ENCODE measurements around the gene BPI. TPM values are rescaled to one million over a fixed set of nuclear protein-coding genes. Genes with fewer than 3 reads are reported as not detected.

Gene BPI
- total RNA-seq, 1 donor = under 0.01 TPM

- no peaks in the 10 kb centered on the region for H3K9me3 ChIP-seq (ENCODE audit: low read depth, low read length)
- DNase-seq (ENCODE audit: insufficient read length, low spot score, missing footprints) = no peak
- H3K4me2 ChIP-seq (ENCODE audit: insufficient read depth, low read length) = no peak overlapping the region
- H3K4me3 ChIP-seq (ENCODE audit: insufficient read depth, low read length) = no peak overlapping the region
- no peaks in the 10 kb centered on the region for H4K20me1 ChIP-seq (ENCODE audit: insufficient read depth, low read length)
- H2AFZ ChIP-seq (ENCODE audit: low read length) = no peak overlapping the region
- no peak overlapping the region for H3K27ac ChIP-seq (ENCODE audit: low read depth, low read length)
- H3K4me1 ChIP-seq (ENCODE audit: insufficient read depth, low read length) = no peaks in the 10 kb centered on the region
- H3K27me3 ChIP-seq (ENCODE audit: insufficient read depth, low read length) = peaks cover 4% of the 10 kb centered on the region
- no peaks in the 10 kb centered on the region for H3K79me2 ChIP-seq (ENCODE audit: insufficient read depth, low read length)
- no peaks in the 10 kb centered on the region for H3K36me3 ChIP-seq (ENCODE audit: insufficient read depth, low read length)
- TF ChIP-seq CTCF (IDR thresholded peaks at IDR 0.05; ENCODE audit: extremely low read depth, low read depth, low read length) = no peak
These were observed 13.5 kb downstream of the BPI start for GRCh38 chr20:38317422-38317821.

- no peaks in the 10 kb centered on the region for H3K36me3 ChIP-seq (ENCODE audit: insufficient read depth, low read length)
- no peaks in the 10 kb centered on the region for H3K9me3 ChIP-seq (ENCODE audit: low read depth, low read length)
- TF ChIP-seq CTCF (IDR thresholded peaks at IDR 0.05; ENCODE audit: extremely low read depth, low read depth, low read length) = no peak
- DNase-seq (ENCODE audit: insufficient read length, low spot score, missing footprints) = peak; percentile 10
- H3K79me2 ChIP-seq (ENCODE audit: insufficient read depth, low read length) = no peaks in the 10 kb centered on the region
- H3K4me3 ChIP-seq (ENCODE audit: insufficient read depth, low read length) = no peak overlapping the region
- H3K4me2 ChIP-seq (ENCODE audit: insufficient read depth, low read length) = no peak overlapping the region
- H3K4me1 ChIP-seq (ENCODE audit: insufficient read depth, low read length) = no peaks in the 10 kb centered on the region
- peaks cover 4% of the 10 kb centered on the region for H3K27me3 ChIP-seq (ENCODE audit: insufficient read depth, low read length)
- no peak overlapping the region for H3K27ac ChIP-seq (ENCODE audit: low read depth, low read length)
- H2AFZ ChIP-seq (ENCODE audit: low read length) = no peak overlapping the region
- no peaks in the 10 kb centered on the region for H4K20me1 ChIP-seq (ENCODE audit: insufficient read depth, low read length)
These were observed 16.3 kb downstream of the BPI start for GRCh38 chr20:38320221-38320620.

- TF ChIP-seq CTCF (IDR thresholded peaks at IDR 0.05; ENCODE audit: extremely low read depth, low read depth, low read length) = peak; percentile 82
- DNase-seq (ENCODE audit: insufficient read length, low spot score, missing footprints) = peak; percentile 88
- Histone ChIP-seq H3K27ac (ENCODE audit: low read depth, low read length) (no peak overlapping the region), H3K27me3 (ENCODE audit: insufficient read depth, low read length) (peaks cover 4% of the 10 kb centered on the region), H4K20me1 (ENCODE audit: insufficient read depth, low read length) (no peaks in the 10 kb centered on the region), H3K36me3 (ENCODE audit: insufficient read depth, low read length) (no peaks in the 10 kb centered on the region), H3K4me2 (ENCODE audit: insufficient read depth, low read length) (no peak overlapping the region), H3K4me1 (ENCODE audit: insufficient read depth, low read length) (no peaks in the 10 kb centered on the region), H3K79me2 (ENCODE audit: insufficient read depth, low read length) (no peaks in the 10 kb centered on the region), H3K4me3 (ENCODE audit: insufficient read depth, low read length) (no peak overlapping the region), H2AFZ (ENCODE audit: low read length) (no peak overlapping the region), H3K9me3 (ENCODE audit: low read depth, low read length) (no peaks in the 10 kb centered on the region)
These were observed 18.1 kb downstream of the BPI start for GRCh38 chr20:38321959-38322598.

- Histone ChIP-seq H3K4me1 (ENCODE audit: insufficient read depth, low read length) (no peaks in the 10 kb centered on the region), H4K20me1 (ENCODE audit: insufficient read depth, low read length) (no peaks in the 10 kb centered on the region), H3K4me3 (ENCODE audit: insufficient read depth, low read length) (no peak overlapping the region), H3K36me3 (ENCODE audit: insufficient read depth, low read length) (no peaks in the 10 kb centered on the region), H3K79me2 (ENCODE audit: insufficient read depth, low read length) (no peaks in the 10 kb centered on the region), H2AFZ (ENCODE audit: low read length) (no peak overlapping the region), H3K27ac (ENCODE audit: low read depth, low read length) (no peak overlapping the region), H3K9me3 (ENCODE audit: low read depth, low read length) (no peaks in the 10 kb centered on the region), H3K4me2 (ENCODE audit: insufficient read depth, low read length) (no peak overlapping the region), H3K27me3 (ENCODE audit: insufficient read depth, low read length) (peaks cover 3% of the 10 kb centered on the region)
- TF ChIP-seq CTCF (IDR thresholded peaks at IDR 0.05; ENCODE audit: extremely low read depth, low read depth, low read length) = no peak
- no peak for DNase-seq (ENCODE audit: insufficient read length, low spot score, missing footprints)
These were observed 20.2 kb downstream of the BPI start for GRCh38 chr20:38324159-38324558.

Measured in osteoblast (primary cell).